H1 (cell line): ENCODE results near the gene NSUN6. TPM values are rescaled to one million over a fixed set of nuclear protein-coding genes. Genes with fewer than 3 reads are reported as not detected.

Source experiments
- CTCF ChIA-PET: fragments of 300-600 bp; sonication (Branson Sonifier 250); formaldehyde crosslinking; loops from one replicate; lab custom pipeline; 2021; ENCODE audit not compliant: partially characterized antibody; lab: Charles Lee
- POLR2A ChIA-PET: fragments of 300-600 bp; sonication (Branson Sonifier 250); formaldehyde crosslinking; loops from one replicate; lab custom pipeline; 2021; ENCODE audit warnings: inconsistent platforms; ENCODE audit not compliant: partially characterized antibody; lab: Charles Lee
- DNase-seq, 2 experiments: peaks; one replicate each; pipeline versions ENCODE4 v3.0.0 to v3.0.0-alpha.2; 2010 to 2022; ENCODE audit warnings: low spot score in 2 of 2, low read depth in 1 of 2, mixed read lengths in 1 of 2
- FAIRE-seq: peaks from 2 replicates; lab custom pipeline; 2011; peaks lifted over from hg19 to GRCh38; lab: Jason Lieb, UNC
- H2AFZ ChIP-seq: 2 replicates; pipeline ENCODE4 v1.8.1; 2012; ENCODE audit warnings: low read length, inconsistent platforms
- H2AK5ac ChIP-seq: 2 replicates; pipeline ENCODE4 v1.6.1; 2013; ENCODE audit warnings: low read depth, low read length
- H2BK120ac ChIP-seq: replicated peaks from 2 replicates; pipeline ENCODE3; 2013; ENCODE audit warnings: low read depth, low read length, inconsistent platforms
- H2BK12ac ChIP-seq: 2 replicates; pipeline ENCODE4 v1.6.1; 2013; ENCODE audit warnings: low read depth, low read length
- H2BK15ac ChIP-seq: 2 replicates; pipeline ENCODE4 v1.6.1; 2013; ENCODE audit warnings: low read length
- H2BK20ac ChIP-seq: 2 replicates; pipeline ENCODE4 v1.6.1; 2013; ENCODE audit warnings: low read length
- H2BK5ac ChIP-seq: 2 replicates; pipeline ENCODE4 v1.6.1; 2013; ENCODE audit warnings: low read depth, low read length
- H3K14ac ChIP-seq: 2 replicates; pipeline ENCODE4 v1.6.1; 2013; ENCODE audit warnings: inconsistent platforms; ENCODE audit not compliant: insufficient read length
- H3K18ac ChIP-seq: 2 replicates; pipeline ENCODE4 v1.6.1; 2013; ENCODE audit warnings: low read length; ENCODE audit errors: extremely low read depth
- H3K23ac ChIP-seq: 2 replicates; pipeline ENCODE4 v1.6.1; 2013; ENCODE audit warnings: inconsistent platforms; ENCODE audit not compliant: insufficient read length
- H3K23me2 ChIP-seq: 2 replicates; pipeline ENCODE4 v1.6.1; 2013; ENCODE audit warnings: low read depth, low read length
- H3K27ac ChIP-seq: 2 replicates; pipeline ENCODE4 v1.6.1; 2011; ENCODE audit warnings: low read depth, low read length, inconsistent platforms
- H3K27me3 ChIP-seq, 4 experiments: replicated peaks in 1 of 4; 1 replicate in 1 of 4; 2 replicates in 3 of 4; pipeline versions ENCODE4 v1.6.1 to v1.8.1; 2011 to 2013; ENCODE audit warnings: low read length in 3 of 4, mild to moderate bottlenecking in 3 of 4, inconsistent platforms in 2 of 4, mixed read lengths in 2 of 4, moderate library complexity in 1 of 4; ENCODE audit not compliant: control insufficient read depth in 3 of 4, insufficient read depth in 3 of 4; ENCODE audit errors: extremely low read depth in 1 of 4
- H3K36me3 ChIP-seq, 4 experiments: 2 replicates each; pipeline versions ENCODE4 v1.6.1 to v1.8.1; 2011 to 2013; ENCODE audit warnings: mild to moderate bottlenecking in 4 of 4, low read length in 3 of 4, moderate library complexity in 2 of 4, control low read depth in 1 of 4, inconsistent platforms in 1 of 4; ENCODE audit not compliant: insufficient read depth in 4 of 4, control insufficient read depth in 2 of 4
- H3K4ac ChIP-seq: replicated peaks from 2 replicates; pipeline ENCODE3; 2013; ENCODE audit warnings: low read length, low read depth, mixed read lengths, inconsistent platforms; ENCODE audit not compliant: insufficient read length
- H3K4me1 ChIP-seq, 4 experiments: replicated peaks in 1 of 4; 1 replicate in 1 of 4; 2 replicates in 3 of 4; pipeline versions ENCODE4 v1.6.1 to v1.8.1; 2011 to 2013; ENCODE audit warnings: low read length in 3 of 4, inconsistent platforms in 2 of 4, mixed read lengths in 1 of 4; ENCODE audit not compliant: insufficient read depth in 4 of 4, control insufficient read depth in 3 of 4
- H3K4me2 ChIP-seq, 2 experiments: 2 replicates each; pipeline versions ENCODE4 v1.6.1 to v1.8.1; 2011 to 2013; ENCODE audit warnings: low read depth in 2 of 2, low read length in 2 of 2, control low read depth in 1 of 2, inconsistent platforms in 1 of 2, mild to moderate bottlenecking in 1 of 2; ENCODE audit not compliant: insufficient read depth in 1 of 2
- H3K4me3 ChIP-seq, 4 experiments: fragments of 200-600, 300-600 bp in 1 of 4; sonication (generic), shearing (Covaris generic), sonication (Bioruptor Twin) in 1 of 4; 2 replicates each; pipeline versions ENCODE4 v1.5.1 to v1.8.1; 2011 to 2016; ENCODE audit warnings: low read length in 4 of 4, low read depth in 3 of 4, control low read depth in 2 of 4, inconsistent platforms in 2 of 4, mild to moderate bottlenecking in 2 of 4, mixed read lengths in 1 of 4, moderate library complexity in 1 of 4; ENCODE audit not compliant: insufficient read depth in 2 of 4; ENCODE audit errors: extremely low read depth in 1 of 4
- H3K56ac ChIP-seq: replicated peaks from 2 replicates; pipeline ENCODE3; 2013; ENCODE audit warnings: low read depth, mild to moderate bottlenecking, mixed read lengths, low read length, inconsistent platforms; ENCODE audit not compliant: insufficient read length
- H3K79me1 ChIP-seq: 2 replicates; pipeline ENCODE4 v1.6.1; 2013; ENCODE audit warnings: low read depth, low read length, control low read depth
- H3K79me2 ChIP-seq, 2 experiments: 2 replicates each; pipeline versions ENCODE4 v1.6.1 to v1.8.1; 2012 to 2013; ENCODE audit warnings: low read length in 2 of 2, mild to moderate bottlenecking in 2 of 2, inconsistent platforms in 1 of 2; ENCODE audit not compliant: insufficient read depth in 2 of 2, control insufficient read depth in 1 of 2
- H3K9ac ChIP-seq, 4 experiments: replicated peaks in 1 of 4; 1 replicate in 1 of 4; 2 replicates in 3 of 4; pipeline versions ENCODE4 v1.6.1 to v1.8.1; 2011 to 2013; ENCODE audit warnings: low read depth in 3 of 4, low read length in 3 of 4, control low read depth in 2 of 4, mild to moderate bottlenecking in 2 of 4, moderate library complexity in 2 of 4, inconsistent platforms in 1 of 4; ENCODE audit errors: extremely low read depth in 1 of 4
- H3K9me3 ChIP-seq, 2 experiments: 2 replicates each; pipeline versions ENCODE4 v1.6.1 to v1.8.1; 2012 to 2013; ENCODE audit warnings: mild to moderate bottlenecking in 2 of 2, moderate library complexity in 2 of 2, control low read depth in 1 of 2, inconsistent platforms in 1 of 2, low read depth in 1 of 2, low read length in 1 of 2, mixed read lengths in 1 of 2; ENCODE audit not compliant: insufficient read depth in 2 of 2
- H4K20me1 ChIP-seq, 2 experiments: replicated peaks in 1 of 2; 2 replicates each; pipeline versions ENCODE3 to v1.8.1; 2011 to 2013; ENCODE audit warnings: inconsistent platforms in 2 of 2, low read length in 2 of 2, mild to moderate bottlenecking in 1 of 2; ENCODE audit not compliant: insufficient read depth in 2 of 2, control insufficient read depth in 1 of 2
- H4K5ac ChIP-seq: 2 replicates; pipeline ENCODE4 v1.6.1; 2013; ENCODE audit warnings: low read length, low read depth, mixed read lengths, inconsistent platforms; ENCODE audit not compliant: insufficient read length
- H4K8ac ChIP-seq: 2 replicates; pipeline ENCODE4 v1.8.0; 2013; ENCODE audit warnings: mild to moderate bottlenecking, moderate library complexity, low read length, inconsistent platforms; ENCODE audit not compliant: insufficient read depth; ENCODE audit errors: extremely low read depth
- H4K91ac ChIP-seq: replicated peaks from 2 replicates; pipeline ENCODE3; 2013; ENCODE audit warnings: low read length, mixed read lengths, inconsistent platforms; ENCODE audit not compliant: insufficient read length
- BCL11A ChIP-seq, 2 experiments: IDR thresholded peaks; one replicate each; pipeline ENCODE4 v1.6.1; 2011; ENCODE audit warnings: low read depth in 2 of 2, low read length in 2 of 2, mild to moderate bottlenecking in 2 of 2
- HDAC6 ChIP-seq: IDR thresholded peaks from one replicate; pipeline ENCODE4 v1.7.1; 2012; ENCODE audit warnings: low read depth, mild to moderate bottlenecking, inconsistent platforms, low read length, moderate library complexity
- NANOG ChIP-seq: IDR thresholded peaks from 2 replicates; pipeline ENCODE4 v1.6.1; 2011; ENCODE audit warnings: low read length, low read depth, mild to moderate bottlenecking, inconsistent platforms; ENCODE audit not compliant: insufficient read depth, poor library complexity, severe bottlenecking
- SP1 ChIP-seq: IDR thresholded peaks from 2 replicates; pipeline ENCODE4 v1.6.1; 2011; ENCODE audit warnings: low read depth, low read length
- SUZ12 ChIP-seq: fragments of 200-600 bp; sonication (generic); IDR thresholded peaks from 2 replicates; pipeline ENCODE4 v1.6.1; 2012; ENCODE audit warnings: mild to moderate bottlenecking, inconsistent platforms, low read length, moderate library complexity, mixed read lengths
- TBP ChIP-seq: IDR thresholded peaks from 2 replicates; pipeline ENCODE4 v1.6.1; 2011; ENCODE audit warnings: low read depth, low read length, improper control_type of control experiment
- TEAD4 ChIP-seq: IDR thresholded peaks from 2 replicates; pipeline ENCODE4 v1.6.1; 2012; ENCODE audit warnings: low read depth, low read length, inconsistent platforms, mixed read lengths
- WGBS, 2 experiments: shearing (Covaris generic) in 1 of 2; methylation state at CpG; one replicate each; pipeline versions ENCODE4 v1.1.6 to v1.1.7; 2013 to 2015; ENCODE audit warnings: low lambda C conversion rate in 2 of 2, mixed read lengths in 2 of 2, inconsistent platforms in 1 of 2, low coverage in 1 of 2, missing lambda C conversion rate in 1 of 2; ENCODE audit not compliant: insufficient replicate concordance in 2 of 2, insufficient coverage in 1 of 2, insufficient read length in 1 of 2; ENCODE audit errors: extremely low coverage in 1 of 2, missing lambda C conversion rate in 1 of 2; 5-methylcytosine and 5-hydroxymethylcytosine counted together
- polyA plus RNA-seq, 7 experiments: library from polyadenylated mRNA; depleted of rRNA in 3 of 7; stranded (reverse) in 5 of 7; unstranded in 2 of 7; fragments of >200 nt in 5 of 7; fragments of 200-250 nt in 2 of 7; gene quantifications; 1 replicate in 5 of 7; 2 replicates in 1 of 7; 4 replicates in 1 of 7; pipeline versions ENCODE4 v1.2.1 to v1.2.3, GENCODE V29; 2011 to 2013; ENCODE audit warnings: missing spikeins in 2 of 7, mixed read lengths in 2 of 7
- total RNA-seq: library from RNA; stranded (reverse); fragmentation: NEBNext Ultra II Directional; extraction: Animal tissue kit (Norgen Biotek cat#: 25700); gene quantifications from 2 replicates; pipeline ENCODE4 v1.2.1, GENCODE V29; 2021

NSUN6 gene
- total and polyA plus RNA-seq, 2 of the 8 experiments (the other 6 are each of a cell fraction or from before 2014, with no cell fraction given) = 5.9 to 14.4 TPM

- POLR2A ChIA-PET = no interaction called here
- FAIRE-seq = no peak
- no peak overlapping the region for H3K27ac ChIP-seq
These were observed 93.4 kb downstream of the NSUN6 start for GRCh38 chr10:18557960-18558359.

More at GRCh38 chr10:18557960-18558359, 93.4 kb downstream of the NSUN6 start:
- peaks cover 66% of the 10 kb centered on the region; the same call in 1 of the 2 replicates for H3K23me2 ChIP-seq
- WGBS, 2 experiments = 90 to 100% methylated on average over 1 of the region's 1 CpG
- CTCF ChIA-PET = no interaction called here
- H2BK5ac ChIP-seq = no peak overlapping the region
- no peak overlapping the region for H3K14ac ChIP-seq
- no peak overlapping the region for H2AFZ ChIP-seq
- H3K4me1 ChIP-seq = no peaks in the 10 kb centered on the region
- no peak overlapping the region for H2BK120ac ChIP-seq
- no peak overlapping the region for H3K4me2 ChIP-seq
- peaks cover 4 to 90% of the 10 kb centered on the region in 2 experiments; a peak in 3 of 4 replicates for H3K9me3 ChIP-seq
- TF ChIP-seq BCL11A (IDR thresholded peaks at IDR 0.05; ENCODE audit: low read depth in 2 of 2, low read length in 2 of 2) (no peak), HDAC6 (no peak), NANOG (no peak), TBP (no peak), SP1 (peak; percentile 48; the same call in 1 of the 2 replicates), TEAD4 (peak; percentile 64; the same call in 1 of the 2 replicates), SUZ12 (no peak)
- no peak overlapping the region for H3K18ac ChIP-seq
- no peak overlapping the region for H2BK20ac ChIP-seq
- no peak overlapping the region; the same call in 1 of the 2 replicates for H2AK5ac ChIP-seq
- no peak for DNase-seq
- no peak overlapping the region for H3K4me3 ChIP-seq
- no peaks in the 10 kb centered on the region for H4K20me1 ChIP-seq
- H3K23ac ChIP-seq = no peak overlapping the region
- no peak overlapping the region for H4K8ac ChIP-seq
- H3K56ac ChIP-seq = no peak overlapping the region
- no peaks in the 10 kb centered on the region for H3K79me2 ChIP-seq
- H2BK12ac ChIP-seq = no peak overlapping the region
- no peaks in the 10 kb centered on the region for H3K27me3 ChIP-seq
- H3K4ac ChIP-seq = no peak overlapping the region
- no peak overlapping the region for H2BK15ac ChIP-seq
- no peaks in the 10 kb centered on the region for H3K79me1 ChIP-seq
- H4K5ac ChIP-seq = no peak overlapping the region
- H4K91ac ChIP-seq = no peak overlapping the region
- no peak overlapping the region for H3K9ac ChIP-seq
- H3K36me3 ChIP-seq = peaks cover 0 to 60% (median 10%) of the 10 kb centered on the region in 4 experiments; a peak in 4 of 8 replicates
